Subcutaneous adipose tissue (tissue), 4 donors: ENCODE data around the gene ETHE1. TPM values are rescaled to one million over a fixed set of nuclear protein-coding genes. Genes with fewer than 3 reads are reported as not detected.

ENCODE experiments used
- total RNA-seq, 4 donors: library from RNA; depleted of rRNA; stranded (reverse); fragments of >200 nt; gene quantifications; one replicate each; pipeline ENCODE4 v1.1.0, GENCODE V29; 2016
- TF ChIP-seq, protein P1 (sequence below): fragments of 450-650 bp; IDR thresholded peaks from one replicate; pipeline ENCODE4 v1.5.1; 2016; ENCODE audit warnings: low read depth, mild to moderate bottlenecking, control low read depth, antibody characterized with exemption, moderate library complexity

The ETHE1 gene
- total RNA-seq, 4 donors from 2014 or later = 20.2 to 36.7 (median 31.3) TPM

DNA sequence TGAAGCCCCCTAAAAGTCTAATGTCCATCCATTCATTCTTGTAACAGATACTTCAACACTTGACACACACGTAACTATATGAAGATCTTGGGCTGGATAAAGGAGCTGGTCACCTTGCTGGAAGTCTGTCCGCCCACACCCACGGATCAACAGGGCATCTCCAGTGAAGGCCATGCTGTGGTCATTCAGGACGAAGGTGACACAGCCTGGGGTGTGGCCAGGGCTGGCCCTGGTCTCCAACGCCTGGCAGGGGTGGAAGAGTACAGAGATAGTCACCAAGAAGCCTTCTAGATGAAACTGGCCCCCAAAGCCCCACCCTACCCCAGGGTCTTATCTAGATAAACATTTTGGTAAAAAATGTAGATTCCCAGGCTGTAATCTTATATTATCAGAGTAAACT lies 15.7 kb downstream of the ETHE1 start:
- TF ChIP-seq, protein P1, sequence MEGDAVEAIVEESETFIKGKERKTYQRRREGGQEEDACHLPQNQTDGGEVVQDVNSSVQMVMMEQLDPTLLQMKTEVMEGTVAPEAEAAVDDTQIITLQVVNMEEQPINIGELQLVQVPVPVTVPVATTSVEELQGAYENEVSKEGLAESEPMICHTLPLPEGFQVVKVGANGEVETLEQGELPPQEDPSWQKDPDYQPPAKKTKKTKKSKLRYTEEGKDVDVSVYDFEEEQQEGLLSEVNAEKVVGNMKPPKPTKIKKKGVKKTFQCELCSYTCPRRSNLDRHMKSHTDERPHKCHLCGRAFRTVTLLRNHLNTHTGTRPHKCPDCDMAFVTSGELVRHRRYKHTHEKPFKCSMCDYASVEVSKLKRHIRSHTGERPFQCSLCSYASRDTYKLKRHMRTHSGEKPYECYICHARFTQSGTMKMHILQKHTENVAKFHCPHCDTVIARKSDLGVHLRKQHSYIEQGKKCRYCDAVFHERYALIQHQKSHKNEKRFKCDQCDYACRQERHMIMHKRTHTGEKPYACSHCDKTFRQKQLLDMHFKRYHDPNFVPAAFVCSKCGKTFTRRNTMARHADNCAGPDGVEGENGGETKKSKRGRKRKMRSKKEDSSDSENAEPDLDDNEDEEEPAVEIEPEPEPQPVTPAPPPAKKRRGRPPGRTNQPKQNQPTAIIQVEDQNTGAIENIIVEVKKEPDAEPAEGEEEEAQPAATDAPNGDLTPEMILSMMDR = no peak

DNA sequence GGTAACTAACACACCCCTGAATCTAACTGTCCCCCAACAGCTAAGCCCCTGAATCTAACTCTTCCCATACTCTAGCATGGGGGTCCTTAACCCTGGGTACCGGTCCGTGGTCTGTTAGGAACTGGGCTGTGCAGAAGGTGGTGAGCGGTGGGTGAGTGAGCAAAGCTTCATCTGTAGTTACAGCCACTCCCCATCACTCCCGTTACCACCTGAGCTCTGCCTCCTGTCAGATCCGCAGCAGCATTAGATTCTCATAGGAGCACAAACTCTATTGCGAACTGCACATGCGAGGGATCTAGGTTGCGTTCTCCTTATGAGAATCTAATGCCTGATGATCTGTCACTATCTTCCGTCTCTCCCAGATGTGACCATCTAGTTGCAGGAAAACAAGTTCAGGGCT lies 16.3 kb downstream of the ETHE1 start:
- TF ChIP-seq, protein P1 = no peak

DNA sequence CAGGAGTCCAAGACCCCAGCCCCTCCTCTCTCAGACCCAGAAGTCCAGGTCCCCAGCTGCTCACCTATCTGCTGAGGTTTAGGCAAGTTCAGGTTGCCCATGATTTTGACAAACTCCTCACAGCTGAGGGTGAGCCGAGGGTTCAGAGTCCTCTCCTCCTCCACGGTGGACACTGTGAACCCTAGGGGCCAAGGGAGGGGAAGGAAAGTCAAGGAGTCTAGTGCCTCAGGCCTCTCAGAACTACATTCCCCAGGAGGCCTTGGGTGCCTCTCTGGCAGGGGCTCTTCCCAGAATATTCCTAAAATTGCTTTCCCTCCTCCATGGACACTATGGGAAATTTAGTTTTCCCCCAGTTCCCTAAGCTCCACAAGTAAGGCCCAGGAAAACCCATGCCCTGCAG lies 19.1 kb downstream of the ETHE1 start:
- TF ChIP-seq, protein P1 = no peak

DNA sequence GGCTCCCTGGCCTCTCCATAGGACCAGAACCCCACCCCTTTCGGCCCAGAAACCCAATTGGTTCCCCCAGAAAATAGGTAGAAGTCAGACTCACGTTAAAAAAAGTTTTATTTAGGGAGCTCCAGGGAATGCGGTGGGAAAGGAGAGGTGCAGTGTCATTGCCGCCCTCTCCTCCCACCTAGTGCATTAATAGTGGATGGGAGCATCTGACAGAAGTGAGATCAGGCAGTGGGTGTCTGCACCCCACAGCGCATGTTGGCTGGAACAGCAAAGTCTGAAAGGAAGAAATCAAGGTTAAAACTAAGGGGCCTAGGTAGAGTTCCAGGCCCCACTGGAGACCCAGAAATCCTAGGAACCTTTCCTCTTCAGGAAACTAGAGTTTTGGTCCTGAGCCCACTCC lies 20.4 kb downstream of the ETHE1 start:
- TF ChIP-seq, protein P1 = no peak

DNA sequence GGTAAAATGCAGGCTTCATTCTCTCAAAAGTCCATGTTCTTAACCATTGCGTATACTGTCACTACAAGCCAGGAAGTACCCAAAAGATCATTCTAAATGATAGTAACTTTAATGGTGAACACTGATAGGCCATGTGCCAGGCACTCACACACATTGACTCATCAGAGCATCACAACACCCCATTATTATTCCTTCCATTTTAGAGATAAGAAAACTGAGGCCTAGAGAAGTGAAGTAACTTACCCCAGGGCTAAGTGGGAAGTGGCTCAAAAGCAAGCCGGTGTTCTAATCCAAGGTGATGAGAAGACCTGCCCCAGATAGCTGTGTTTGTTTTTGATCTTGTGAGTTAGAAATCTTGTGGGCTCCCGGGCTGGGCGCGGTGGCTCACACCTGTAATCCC lies 21.1 kb downstream of the ETHE1 start:
- TF ChIP-seq, protein P1 = no peak

DNA sequence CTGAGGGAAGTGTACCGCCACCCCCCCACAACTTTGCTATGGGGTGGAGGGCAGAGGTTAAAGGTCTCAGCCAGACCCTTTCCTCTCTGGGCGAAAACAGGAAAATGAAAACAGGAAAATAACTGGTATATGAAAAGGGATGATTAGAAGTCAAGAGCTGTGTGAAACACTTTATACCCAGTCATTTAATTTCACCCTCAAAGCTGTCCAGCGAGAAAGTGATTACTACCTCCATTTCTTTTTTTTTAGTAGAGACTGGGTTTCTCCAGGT lies 21.9 kb downstream of the ETHE1 start:
- TF ChIP-seq, protein P1 = no peak

DNA sequence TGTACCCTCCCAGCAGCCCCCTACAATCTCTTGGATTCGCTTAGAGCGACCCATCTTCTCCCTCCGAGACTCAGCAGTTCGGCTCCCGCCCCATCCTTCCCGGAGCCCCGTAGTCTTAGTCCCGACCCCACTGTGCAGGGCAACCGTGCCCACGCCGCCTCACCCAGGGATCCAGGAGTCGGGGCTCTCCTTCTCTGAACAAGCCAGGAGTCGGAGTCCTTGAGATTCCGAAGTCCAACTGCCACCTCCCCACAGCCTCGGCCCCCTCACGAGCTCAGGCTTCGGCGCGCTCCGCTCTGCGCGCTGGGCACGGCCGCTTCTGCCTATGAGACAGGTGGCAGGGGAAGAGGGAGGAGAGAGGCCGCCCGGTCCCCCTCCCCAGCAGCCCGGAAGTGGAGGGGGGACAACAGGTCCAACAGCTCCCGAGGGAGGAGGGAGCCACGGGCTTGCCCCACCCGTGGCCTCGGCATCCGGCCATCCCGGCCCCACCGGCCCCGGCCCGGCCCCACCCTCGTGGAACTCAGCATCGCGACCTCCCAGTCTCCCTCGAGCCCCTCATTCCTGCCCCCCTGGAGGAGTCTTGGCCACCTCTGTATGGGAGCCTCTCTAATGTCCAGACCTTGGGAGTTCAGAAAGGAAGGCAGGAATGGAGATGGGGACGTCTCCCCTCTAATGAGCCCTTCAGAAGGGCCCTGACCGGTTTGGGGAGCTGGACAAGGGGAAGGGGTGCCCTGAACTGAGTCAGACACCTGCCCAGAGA lies 22.4 kb downstream of the ETHE1 start, which contains the start of gene PHLDB3:
PHLDB3 (minus strand) TSS at position 321 of the 760 bp plus-strand sequence. CDS start 628 bp downstream, outside the sequence.
- TF ChIP-seq, protein P1 = no peak
